H1 (cell line): Measurements from ENCODE around the gene GMNN. TPM values are rescaled to one million over a fixed set of nuclear protein-coding genes. Genes with fewer than 3 reads are reported as not detected.
"Not testable (repeated sequence)": the region's sequence is repeated elsewhere in the genome, so short reads cannot be mapped to it uniquely, and the experiment has no call there.

Experiments
- CTCF ChIA-PET: fragments of 300-600 bp; sonication (Branson Sonifier 250); formaldehyde crosslinking; loops from one replicate; lab custom pipeline; 2021; ENCODE audit not compliant: partially characterized antibody; lab: Charles Lee
- POLR2A ChIA-PET: fragments of 300-600 bp; sonication (Branson Sonifier 250); formaldehyde crosslinking; loops from one replicate; lab custom pipeline; 2021; ENCODE audit warnings: inconsistent platforms; ENCODE audit not compliant: partially characterized antibody; lab: Charles Lee
- DNase-seq, 2 experiments: peaks; one replicate each; pipeline versions ENCODE4 v3.0.0 to v3.0.0-alpha.2; 2010 to 2022; ENCODE audit warnings: low spot score in 2 of 2, low read depth in 1 of 2, mixed read lengths in 1 of 2
- FAIRE-seq: peaks from 2 replicates; lab custom pipeline; 2011; peaks lifted over from hg19 to GRCh38; lab: Jason Lieb, UNC
- H2AFZ ChIP-seq: 2 replicates; pipeline ENCODE4 v1.8.1; 2012; ENCODE audit warnings: low read length, inconsistent platforms
- H2AK5ac ChIP-seq: 2 replicates; pipeline ENCODE4 v1.6.1; 2013; ENCODE audit warnings: low read depth, low read length
- H2BK120ac ChIP-seq: replicated peaks from 2 replicates; pipeline ENCODE3; 2013; ENCODE audit warnings: low read depth, low read length, inconsistent platforms
- H2BK12ac ChIP-seq: 2 replicates; pipeline ENCODE4 v1.6.1; 2013; ENCODE audit warnings: low read depth, low read length
- H2BK15ac ChIP-seq: 2 replicates; pipeline ENCODE4 v1.6.1; 2013; ENCODE audit warnings: low read length
- H2BK20ac ChIP-seq: 2 replicates; pipeline ENCODE4 v1.6.1; 2013; ENCODE audit warnings: low read length
- H2BK5ac ChIP-seq: 2 replicates; pipeline ENCODE4 v1.6.1; 2013; ENCODE audit warnings: low read depth, low read length
- H3K14ac ChIP-seq: 2 replicates; pipeline ENCODE4 v1.6.1; 2013; ENCODE audit warnings: inconsistent platforms; ENCODE audit not compliant: insufficient read length
- H3K18ac ChIP-seq: 2 replicates; pipeline ENCODE4 v1.6.1; 2013; ENCODE audit warnings: low read length; ENCODE audit errors: extremely low read depth
- H3K23ac ChIP-seq: 2 replicates; pipeline ENCODE4 v1.6.1; 2013; ENCODE audit warnings: inconsistent platforms; ENCODE audit not compliant: insufficient read length
- H3K23me2 ChIP-seq: 2 replicates; pipeline ENCODE4 v1.6.1; 2013; ENCODE audit warnings: low read depth, low read length
- H3K27ac ChIP-seq: 2 replicates; pipeline ENCODE4 v1.6.1; 2011; ENCODE audit warnings: low read depth, low read length, inconsistent platforms
- H3K27me3 ChIP-seq, 4 experiments: replicated peaks in 1 of 4; 1 replicate in 1 of 4; 2 replicates in 3 of 4; pipeline versions ENCODE4 v1.6.1 to v1.8.1; 2011 to 2013; ENCODE audit warnings: low read length in 3 of 4, mild to moderate bottlenecking in 3 of 4, inconsistent platforms in 2 of 4, mixed read lengths in 2 of 4, moderate library complexity in 1 of 4; ENCODE audit not compliant: control insufficient read depth in 3 of 4, insufficient read depth in 3 of 4; ENCODE audit errors: extremely low read depth in 1 of 4
- H3K36me3 ChIP-seq, 4 experiments: 2 replicates each; pipeline versions ENCODE4 v1.6.1 to v1.8.1; 2011 to 2013; ENCODE audit warnings: mild to moderate bottlenecking in 4 of 4, low read length in 3 of 4, moderate library complexity in 2 of 4, control low read depth in 1 of 4, inconsistent platforms in 1 of 4; ENCODE audit not compliant: insufficient read depth in 4 of 4, control insufficient read depth in 2 of 4
- H3K4ac ChIP-seq: replicated peaks from 2 replicates; pipeline ENCODE3; 2013; ENCODE audit warnings: low read length, low read depth, mixed read lengths, inconsistent platforms; ENCODE audit not compliant: insufficient read length
- H3K4me1 ChIP-seq, 4 experiments: replicated peaks in 1 of 4; 1 replicate in 1 of 4; 2 replicates in 3 of 4; pipeline versions ENCODE4 v1.6.1 to v1.8.1; 2011 to 2013; ENCODE audit warnings: low read length in 3 of 4, inconsistent platforms in 2 of 4, mixed read lengths in 1 of 4; ENCODE audit not compliant: insufficient read depth in 4 of 4, control insufficient read depth in 3 of 4
- H3K4me2 ChIP-seq, 2 experiments: 2 replicates each; pipeline versions ENCODE4 v1.6.1 to v1.8.1; 2011 to 2013; ENCODE audit warnings: low read depth in 2 of 2, low read length in 2 of 2, control low read depth in 1 of 2, inconsistent platforms in 1 of 2, mild to moderate bottlenecking in 1 of 2; ENCODE audit not compliant: insufficient read depth in 1 of 2
- H3K4me3 ChIP-seq, 4 experiments: fragments of 200-600, 300-600 bp in 1 of 4; sonication (generic), shearing (Covaris generic), sonication (Bioruptor Twin) in 1 of 4; 2 replicates each; pipeline versions ENCODE4 v1.5.1 to v1.8.1; 2011 to 2016; ENCODE audit warnings: low read length in 4 of 4, low read depth in 3 of 4, control low read depth in 2 of 4, inconsistent platforms in 2 of 4, mild to moderate bottlenecking in 2 of 4, mixed read lengths in 1 of 4, moderate library complexity in 1 of 4; ENCODE audit not compliant: insufficient read depth in 2 of 4; ENCODE audit errors: extremely low read depth in 1 of 4
- H3K56ac ChIP-seq: replicated peaks from 2 replicates; pipeline ENCODE3; 2013; ENCODE audit warnings: low read depth, mild to moderate bottlenecking, mixed read lengths, low read length, inconsistent platforms; ENCODE audit not compliant: insufficient read length
- H3K79me1 ChIP-seq: 2 replicates; pipeline ENCODE4 v1.6.1; 2013; ENCODE audit warnings: low read depth, low read length, control low read depth
- H3K79me2 ChIP-seq, 2 experiments: 2 replicates each; pipeline versions ENCODE4 v1.6.1 to v1.8.1; 2012 to 2013; ENCODE audit warnings: low read length in 2 of 2, mild to moderate bottlenecking in 2 of 2, inconsistent platforms in 1 of 2; ENCODE audit not compliant: insufficient read depth in 2 of 2, control insufficient read depth in 1 of 2
- H3K9ac ChIP-seq, 4 experiments: replicated peaks in 1 of 4; 1 replicate in 1 of 4; 2 replicates in 3 of 4; pipeline versions ENCODE4 v1.6.1 to v1.8.1; 2011 to 2013; ENCODE audit warnings: low read depth in 3 of 4, low read length in 3 of 4, control low read depth in 2 of 4, mild to moderate bottlenecking in 2 of 4, moderate library complexity in 2 of 4, inconsistent platforms in 1 of 4; ENCODE audit errors: extremely low read depth in 1 of 4
- H3K9me3 ChIP-seq, 2 experiments: 2 replicates each; pipeline versions ENCODE4 v1.6.1 to v1.8.1; 2012 to 2013; ENCODE audit warnings: mild to moderate bottlenecking in 2 of 2, moderate library complexity in 2 of 2, control low read depth in 1 of 2, inconsistent platforms in 1 of 2, low read depth in 1 of 2, low read length in 1 of 2, mixed read lengths in 1 of 2; ENCODE audit not compliant: insufficient read depth in 2 of 2
- H4K20me1 ChIP-seq, 2 experiments: replicated peaks in 1 of 2; 2 replicates each; pipeline versions ENCODE3 to v1.8.1; 2011 to 2013; ENCODE audit warnings: inconsistent platforms in 2 of 2, low read length in 2 of 2, mild to moderate bottlenecking in 1 of 2; ENCODE audit not compliant: insufficient read depth in 2 of 2, control insufficient read depth in 1 of 2
- H4K5ac ChIP-seq: 2 replicates; pipeline ENCODE4 v1.6.1; 2013; ENCODE audit warnings: low read length, low read depth, mixed read lengths, inconsistent platforms; ENCODE audit not compliant: insufficient read length
- H4K8ac ChIP-seq: 2 replicates; pipeline ENCODE4 v1.8.0; 2013; ENCODE audit warnings: mild to moderate bottlenecking, moderate library complexity, low read length, inconsistent platforms; ENCODE audit not compliant: insufficient read depth; ENCODE audit errors: extremely low read depth
- H4K91ac ChIP-seq: replicated peaks from 2 replicates; pipeline ENCODE3; 2013; ENCODE audit warnings: low read length, mixed read lengths, inconsistent platforms; ENCODE audit not compliant: insufficient read length
- GABPA ChIP-seq: IDR thresholded peaks from 2 replicates; pipeline ENCODE4 v1.6.1; 2011; ENCODE audit warnings: mild to moderate bottlenecking, low read length, moderate library complexity, borderline replicate concordance; ENCODE audit not compliant: insufficient read depth
- HDAC6 ChIP-seq: IDR thresholded peaks from one replicate; pipeline ENCODE4 v1.7.1; 2012; ENCODE audit warnings: low read depth, mild to moderate bottlenecking, inconsistent platforms, low read length, moderate library complexity
- WGBS, 2 experiments: shearing (Covaris generic) in 1 of 2; methylation state at CpG; one replicate each; pipeline versions ENCODE4 v1.1.6 to v1.1.7; 2013 to 2015; ENCODE audit warnings: low lambda C conversion rate in 2 of 2, mixed read lengths in 2 of 2, inconsistent platforms in 1 of 2, low coverage in 1 of 2, missing lambda C conversion rate in 1 of 2; ENCODE audit not compliant: insufficient replicate concordance in 2 of 2, insufficient coverage in 1 of 2, insufficient read length in 1 of 2; ENCODE audit errors: extremely low coverage in 1 of 2, missing lambda C conversion rate in 1 of 2; 5-methylcytosine and 5-hydroxymethylcytosine counted together
- polyA plus RNA-seq, 7 experiments: library from polyadenylated mRNA; depleted of rRNA in 3 of 7; stranded (reverse) in 5 of 7; unstranded in 2 of 7; fragments of >200 nt in 5 of 7; fragments of 200-250 nt in 2 of 7; gene quantifications; 1 replicate in 5 of 7; 2 replicates in 1 of 7; 4 replicates in 1 of 7; pipeline versions ENCODE4 v1.2.1 to v1.2.3, GENCODE V29; 2011 to 2013; ENCODE audit warnings: missing spikeins in 2 of 7, mixed read lengths in 2 of 7
- total RNA-seq: library from RNA; stranded (reverse); fragmentation: NEBNext Ultra II Directional; extraction: Animal tissue kit (Norgen Biotek cat#: 25700); gene quantifications from 2 replicates; pipeline ENCODE4 v1.2.1, GENCODE V29; 2021

Gene GMNN
- total and polyA plus RNA-seq, 2 of the 8 experiments (the other 6 are each of a cell fraction or from before 2014, with no cell fraction given) = 65.9 to 101 TPM

DNA sequence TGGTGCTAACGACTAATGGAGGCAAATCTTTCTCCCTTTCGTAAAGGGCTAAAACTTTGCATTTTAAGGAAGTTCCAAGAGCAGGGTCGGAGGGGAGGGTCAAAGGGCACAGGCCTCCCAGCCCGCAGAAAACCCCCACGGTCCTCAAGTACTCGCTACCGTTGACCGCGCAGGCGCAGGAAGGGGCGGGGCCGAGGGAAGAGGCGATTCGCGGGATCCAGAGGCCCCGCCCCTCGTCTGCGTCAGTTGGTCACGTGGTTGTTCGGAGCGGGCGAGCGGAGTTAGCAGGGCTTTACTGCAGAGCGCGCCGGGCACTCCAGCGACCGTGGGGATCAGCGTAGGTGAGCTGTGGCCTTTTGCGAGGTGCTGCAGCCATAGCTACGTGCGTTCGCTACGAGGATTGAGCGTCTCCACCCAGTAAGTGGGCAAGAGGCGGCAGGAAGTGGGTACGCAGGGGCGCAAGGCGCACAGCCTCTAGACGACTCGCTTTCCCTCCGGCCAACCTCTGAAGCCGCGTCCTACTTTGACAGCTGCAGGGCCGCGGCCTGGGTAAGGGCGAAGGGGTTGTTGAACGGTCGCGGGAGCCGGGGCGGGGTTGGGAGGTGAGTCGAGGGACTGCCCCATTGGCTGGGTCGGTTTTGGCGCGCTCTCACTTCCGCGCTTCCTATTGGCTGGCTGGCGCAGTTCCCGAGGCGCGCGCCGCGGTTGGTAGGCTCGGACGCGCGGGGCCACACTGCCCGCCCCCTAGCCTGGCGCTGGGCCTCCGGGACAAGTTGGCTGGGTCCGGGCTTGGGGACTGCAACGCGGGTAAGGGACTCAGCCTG is at the start of gene GMNN (continued):
- no peak for TF ChIP-seq HDAC6
- no peak for TF ChIP-seq GABPA

DNA sequence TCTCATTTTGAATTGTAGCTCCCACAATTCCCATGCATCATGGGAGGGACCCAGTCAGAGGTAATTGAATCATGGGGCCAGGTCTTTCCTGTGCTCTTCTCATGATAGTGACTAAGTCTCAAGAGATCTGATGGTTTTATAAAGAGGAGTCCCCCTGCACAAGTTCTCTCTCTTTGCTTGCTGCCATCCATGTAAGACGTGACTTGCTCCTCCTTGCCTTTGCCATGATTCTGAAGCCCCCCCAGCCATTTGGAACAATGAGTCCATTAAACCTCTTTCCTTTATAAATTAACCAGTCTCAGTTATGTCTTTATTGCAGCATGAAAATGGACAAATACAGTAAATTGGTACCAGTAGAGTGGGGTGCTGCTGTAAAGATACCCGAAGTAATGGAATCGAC is 44.1 kb upstream of the GMNN start:
- not testable (repeated sequence) for H3K18ac ChIP-seq, H3K79me1 ChIP-seq, H3K56ac ChIP-seq, H3K4me2 ChIP-seq, FAIRE-seq, H4K8ac ChIP-seq, H3K79me2 ChIP-seq, H2AFZ ChIP-seq, DNase-seq, H3K36me3 ChIP-seq, H3K9ac ChIP-seq, H2BK5ac ChIP-seq, H3K14ac ChIP-seq, H2BK15ac ChIP-seq, H3K4ac ChIP-seq, H2BK12ac ChIP-seq, H3K27me3 ChIP-seq, H2BK120ac ChIP-seq, H3K23ac ChIP-seq, H2BK20ac ChIP-seq, H3K23me2 ChIP-seq, H3K4me3 ChIP-seq, H3K27ac ChIP-seq, H2AK5ac ChIP-seq, H4K20me1 ChIP-seq, H4K91ac ChIP-seq, H4K5ac ChIP-seq, H3K4me1 ChIP-seq
- CTCF ChIA-PET = interaction anchor here (1.2 kb wide), 2 partner anchors 67 to 261 kb away, joined by 3 read pairs; no protein-coding TSS in a partner anchor
- H3K9me3 ChIP-seq = peaks cover 17 to 18% of the 10 kb centered on the region in 2 experiments
- WGBS, 2 experiments = 97% methylated on average over 3 of the region's 3 CpGs; no CpG with 5 or more reads in 1 of the 2 experiments
- POLR2A ChIA-PET = interaction anchor here (1.4 kb wide), 1 partner anchor 9 kb away, joined by 5 read pairs; no protein-coding TSS in a partner anchor
